ENCODE data around the gene DENND10. TPM values are rescaled to one million over a fixed set of nuclear protein-coding genes. Genes with fewer than 3 reads are reported as not detected.
"Not testable (repeated sequence)": the region's sequence is repeated elsewhere in the genome, so short reads cannot be mapped to it uniquely, and the experiment has no call there.

The DENND10 gene
- total and polyA plus RNA-seq, 2 donors (not counting 1 experiment from before 2014, with no cell fraction given) = 116 to 125 TPM

GRCh38 chr10:119090026-119090795 lies 13.7 kb upstream of the DENND10 start:
- Histone ChIP-seq H3K4me1 (ENCODE audit: control insufficient read depth, extremely low read depth, insufficient read depth, low read length) (no peaks in the 10 kb centered on the region), H4K20me1 (ENCODE audit: control insufficient read depth, extremely low read depth, insufficient read depth, low read length) (no peaks in the 10 kb centered on the region), H3K9ac (ENCODE audit: insufficient read depth, low read length) (no peak overlapping the region), H3K79me2 (ENCODE audit: control insufficient read depth, insufficient read depth, low read length) (no peaks in the 10 kb centered on the region), H3K27me3 (ENCODE audit: control insufficient read depth, insufficient read depth, low read length) (no peaks in the 10 kb centered on the region), H3K4me3 (replicated peaks in 1 of 4; ENCODE audit: control extremely low read depth in 1 of 4, insufficient read depth in 1 of 4, low read depth in 3 of 4, low read length in 4 of 4) (no peak overlapping the region), H3K36me3 (ENCODE audit: control insufficient read depth, insufficient read depth, low read length) (no peaks in the 10 kb centered on the region), H2AFZ (ENCODE audit: low read length) (no peak overlapping the region), H3K27ac (ENCODE audit: insufficient read depth, low read length) (no peak overlapping the region), H3K4me2 (ENCODE audit: extremely low read depth, insufficient read depth, low read length) (no peak overlapping the region), H3K9me3 (ENCODE audit: control insufficient read depth, insufficient read depth, low read depth, low read length) (no peaks in the 10 kb centered on the region)
- no peak for TF ChIP-seq EZH2 (IDR thresholded peaks at IDR 0.05; ENCODE audit: low read length, missing control alignments)
- TF ChIP-seq CTCF (conservative IDR thresholded peaks at IDR 0.05 in 1 of 2, IDR thresholded peaks at IDR 0.05 in 1 of 2; ENCODE audit: low read depth in 1 of 2, low read length in 2 of 2) = no peak
- no peak for DNase-seq (ENCODE audit: low read depth in 2 of 2)

GRCh38 chr10:119090968-119091367 lies 12.9 kb upstream of the DENND10 start:
- DNase-seq (ENCODE audit: low read depth in 2 of 2) = peak; percentile 85
- no peaks in the 10 kb centered on the region for H4K20me1 ChIP-seq (ENCODE audit: control insufficient read depth, extremely low read depth, insufficient read depth, low read length)
- peak overlapping the region; percentile 28 for H2AFZ ChIP-seq (ENCODE audit: low read length)
- no peaks in the 10 kb centered on the region for H3K79me2 ChIP-seq (ENCODE audit: control insufficient read depth, insufficient read depth, low read length)
- no peaks in the 10 kb centered on the region for H3K27me3 ChIP-seq (ENCODE audit: control insufficient read depth, insufficient read depth, low read length)
- no peak overlapping the region for H3K27ac ChIP-seq (ENCODE audit: insufficient read depth, low read length)
- no peak for TF ChIP-seq EZH2 (IDR thresholded peaks at IDR 0.05; ENCODE audit: low read length, missing control alignments)
- TF ChIP-seq CTCF (conservative IDR thresholded peaks at IDR 0.05 in 1 of 2, IDR thresholded peaks at IDR 0.05 in 1 of 2; ENCODE audit: low read depth in 1 of 2, low read length in 2 of 2) = no peak
- H3K36me3 ChIP-seq (ENCODE audit: control insufficient read depth, insufficient read depth, low read length) = no peaks in the 10 kb centered on the region
- H3K9me3 ChIP-seq (ENCODE audit: control insufficient read depth, insufficient read depth, low read depth, low read length) = no peaks in the 10 kb centered on the region
- no peaks in the 10 kb centered on the region for H3K4me1 ChIP-seq (ENCODE audit: control insufficient read depth, extremely low read depth, insufficient read depth, low read length)
- H3K9ac ChIP-seq (ENCODE audit: insufficient read depth, low read length) = no peak overlapping the region
- H3K4me2 ChIP-seq (ENCODE audit: extremely low read depth, insufficient read depth, low read length) = no peak overlapping the region
- no peak overlapping the region for H3K4me3 ChIP-seq (replicated peaks in 1 of 4; ENCODE audit: control extremely low read depth in 1 of 4, insufficient read depth in 1 of 4, low read depth in 3 of 4, low read length in 4 of 4)

GRCh38 chr10:119095640-119096039 lies 8.3 kb upstream of the DENND10 start:
- no peaks in the 10 kb centered on the region for H3K27me3 ChIP-seq (ENCODE audit: control insufficient read depth, insufficient read depth, low read length)
- H3K36me3 ChIP-seq (ENCODE audit: control insufficient read depth, insufficient read depth, low read length) = no peaks in the 10 kb centered on the region
- no peaks in the 10 kb centered on the region for H3K9me3 ChIP-seq (ENCODE audit: control insufficient read depth, insufficient read depth, low read depth, low read length)
- H3K4me3 ChIP-seq (replicated peaks in 1 of 4; ENCODE audit: control extremely low read depth in 1 of 4, insufficient read depth in 1 of 4, low read depth in 3 of 4, low read length in 4 of 4) = no peak overlapping the region
- no peak overlapping the region for H3K27ac ChIP-seq (ENCODE audit: insufficient read depth, low read length)
- no peak overlapping the region for H3K4me2 ChIP-seq (ENCODE audit: extremely low read depth, insufficient read depth, low read length)
- TF ChIP-seq CTCF (conservative IDR thresholded peaks at IDR 0.05 in 1 of 2, IDR thresholded peaks at IDR 0.05 in 1 of 2; ENCODE audit: low read depth in 1 of 2, low read length in 2 of 2) (no peak), EZH2 (IDR thresholded peaks at IDR 0.05; ENCODE audit: low read length, missing control alignments) (no peak)
- no peaks in the 10 kb centered on the region for H4K20me1 ChIP-seq (ENCODE audit: control insufficient read depth, extremely low read depth, insufficient read depth, low read length)
- H3K9ac ChIP-seq (ENCODE audit: insufficient read depth, low read length) = no peak overlapping the region
- no peaks in the 10 kb centered on the region for H3K4me1 ChIP-seq (ENCODE audit: control insufficient read depth, extremely low read depth, insufficient read depth, low read length)
- no peaks in the 10 kb centered on the region for H3K79me2 ChIP-seq (ENCODE audit: control insufficient read depth, insufficient read depth, low read length)
- no peak for DNase-seq (ENCODE audit: low read depth in 2 of 2)
- no peak overlapping the region for H2AFZ ChIP-seq (ENCODE audit: low read length)

- H3K4me1 ChIP-seq (ENCODE audit: control insufficient read depth, extremely low read depth, insufficient read depth, low read length); H3K27ac ChIP-seq (ENCODE audit: insufficient read depth, low read length); H3K9ac ChIP-seq (ENCODE audit: insufficient read depth, low read length); H3K79me2 ChIP-seq (ENCODE audit: control insufficient read depth, insufficient read depth, low read length); H3K4me3 ChIP-seq (replicated peaks in 1 of 4; ENCODE audit: control extremely low read depth in 1 of 4, insufficient read depth in 1 of 4, low read depth in 3 of 4, low read length in 4 of 4); H3K27me3 ChIP-seq (ENCODE audit: control insufficient read depth, insufficient read depth, low read length); H4K20me1 ChIP-seq (ENCODE audit: control insufficient read depth, extremely low read depth, insufficient read depth, low read length); H2AFZ ChIP-seq (ENCODE audit: low read length); H3K4me2 ChIP-seq (ENCODE audit: extremely low read depth, insufficient read depth, low read length); H3K36me3 ChIP-seq (ENCODE audit: control insufficient read depth, insufficient read depth, low read length); DNase-seq (ENCODE audit: low read depth in 2 of 2); H3K9me3 ChIP-seq (ENCODE audit: control insufficient read depth, insufficient read depth, low read depth, low read length): not testable (repeated sequence)
Measured at GRCh38 chr10:119096641-119097415, 7.1 kb upstream of the DENND10 start.

Data from fibroblast of lung (primary cell).